Fibroblast of mammary gland (primary cell): ENCODE measurements around the gene OR52N1.

Experiments
- DNase-seq: peaks from one replicate; pipeline ENCODE4 v3.0.0-alpha.2; 2010; ENCODE audit warnings: low read depth
- H3K4me3 ChIP-seq: 2 replicates; pipeline ENCODE4 v1.5.1; 2011; ENCODE audit warnings: low read depth, mild to moderate bottlenecking, low read length, moderate library complexity; ENCODE audit not compliant: control insufficient read depth
- TF ChIP-seq, protein P1 (sequence below): conservative IDR thresholded peaks from 2 replicates; pipeline ENCODE4 v1.5.1; 2011; ENCODE audit warnings: low read depth, low read length, inconsistent platforms; ENCODE audit not compliant: control insufficient read depth, insufficient read depth

Gene OR52N1

GRCh38 chr11:5767056-5767455 lies 24.0 kb downstream of the OR52N1 start:
- H3K4me3 ChIP-seq, result no peak overlapping the region
- TF ChIP-seq, protein P1, sequence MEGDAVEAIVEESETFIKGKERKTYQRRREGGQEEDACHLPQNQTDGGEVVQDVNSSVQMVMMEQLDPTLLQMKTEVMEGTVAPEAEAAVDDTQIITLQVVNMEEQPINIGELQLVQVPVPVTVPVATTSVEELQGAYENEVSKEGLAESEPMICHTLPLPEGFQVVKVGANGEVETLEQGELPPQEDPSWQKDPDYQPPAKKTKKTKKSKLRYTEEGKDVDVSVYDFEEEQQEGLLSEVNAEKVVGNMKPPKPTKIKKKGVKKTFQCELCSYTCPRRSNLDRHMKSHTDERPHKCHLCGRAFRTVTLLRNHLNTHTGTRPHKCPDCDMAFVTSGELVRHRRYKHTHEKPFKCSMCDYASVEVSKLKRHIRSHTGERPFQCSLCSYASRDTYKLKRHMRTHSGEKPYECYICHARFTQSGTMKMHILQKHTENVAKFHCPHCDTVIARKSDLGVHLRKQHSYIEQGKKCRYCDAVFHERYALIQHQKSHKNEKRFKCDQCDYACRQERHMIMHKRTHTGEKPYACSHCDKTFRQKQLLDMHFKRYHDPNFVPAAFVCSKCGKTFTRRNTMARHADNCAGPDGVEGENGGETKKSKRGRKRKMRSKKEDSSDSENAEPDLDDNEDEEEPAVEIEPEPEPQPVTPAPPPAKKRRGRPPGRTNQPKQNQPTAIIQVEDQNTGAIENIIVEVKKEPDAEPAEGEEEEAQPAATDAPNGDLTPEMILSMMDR, result no peak
- DNase-seq, result no peak

DNA sequence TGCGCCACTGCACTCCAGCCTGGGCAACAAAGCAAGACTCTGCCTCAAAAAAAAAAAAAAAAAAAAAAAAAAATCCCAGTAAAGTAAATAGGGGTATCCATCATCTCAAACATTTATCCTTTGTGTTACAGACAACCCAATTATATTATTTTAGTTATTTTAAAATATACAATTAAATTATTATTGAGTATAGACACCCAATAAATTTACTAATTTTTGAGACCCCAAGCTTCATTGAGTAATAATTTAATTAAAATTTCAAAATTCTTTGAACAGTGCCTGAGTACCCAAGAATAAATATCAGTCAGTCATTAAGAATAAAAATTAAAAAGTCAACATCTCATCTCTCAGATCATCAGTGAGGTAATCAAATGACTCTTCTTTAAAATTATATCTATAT lies 37.1 kb downstream of the OR52N1 start, which contains the start of gene OR52N4:
OR52N4 (plus strand) TSS at position 301 of the 400 bp plus-strand sequence. CDS start 498 bp downstream, outside the sequence.
- H3K4me3 ChIP-seq, result no peak within 1 kb of the TSS
- DNase-seq, result no peak
- TF ChIP-seq, protein P1, result no peak

GRCh38 chr11:5749836-5750235 lies 41.2 kb downstream of the OR52N1 start:
- H3K4me3 ChIP-seq, result no peak overlapping the region
- TF ChIP-seq, protein P1, result no peak
- no peak for DNase-seq

- no peak for DNase-seq
- H3K4me3 ChIP-seq, result no peak overlapping the region
- TF ChIP-seq, protein P1, result no peak
These were observed 44.5 kb downstream of the OR52N1 start for GRCh38 chr11:5746614-5747013.

- no peak overlapping the region for H3K4me3 ChIP-seq
- DNase-seq, result no peak
- TF ChIP-seq, protein P1, result no peak
These were observed 52.6 kb downstream of the OR52N1 start for GRCh38 chr11:5738431-5738830.

GRCh38 chr11:5737670-5738392 lies 53.2 kb downstream of the OR52N1 start:
- DNase-seq, result peak; percentile 50
- no peak overlapping the region for H3K4me3 ChIP-seq
- TF ChIP-seq, protein P1, result no peak
